ENCODE results near the gene ZBTB26. TPM values are rescaled to one million over a fixed set of nuclear protein-coding genes. Genes with fewer than 3 reads are reported as not detected.

ZBTB26 gene, protein sequence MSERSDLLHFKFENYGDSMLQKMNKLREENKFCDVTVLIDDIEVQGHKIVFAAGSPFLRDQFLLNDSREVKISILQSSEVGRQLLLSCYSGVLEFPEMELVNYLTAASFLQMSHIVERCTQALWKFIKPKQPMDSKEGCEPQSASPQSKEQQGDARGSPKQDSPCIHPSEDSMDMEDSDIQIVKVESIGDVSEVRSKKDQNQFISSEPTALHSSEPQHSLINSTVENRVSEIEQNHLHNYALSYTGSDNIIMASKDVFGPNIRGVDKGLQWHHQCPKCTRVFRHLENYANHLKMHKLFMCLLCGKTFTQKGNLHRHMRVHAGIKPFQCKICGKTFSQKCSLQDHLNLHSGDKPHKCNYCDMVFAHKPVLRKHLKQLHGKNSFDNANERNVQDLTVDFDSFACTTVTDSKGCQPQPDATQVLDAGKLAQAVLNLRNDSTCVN
- total RNA-seq: 2.6 and 3.5 TPM in 2 replicates

DNA sequence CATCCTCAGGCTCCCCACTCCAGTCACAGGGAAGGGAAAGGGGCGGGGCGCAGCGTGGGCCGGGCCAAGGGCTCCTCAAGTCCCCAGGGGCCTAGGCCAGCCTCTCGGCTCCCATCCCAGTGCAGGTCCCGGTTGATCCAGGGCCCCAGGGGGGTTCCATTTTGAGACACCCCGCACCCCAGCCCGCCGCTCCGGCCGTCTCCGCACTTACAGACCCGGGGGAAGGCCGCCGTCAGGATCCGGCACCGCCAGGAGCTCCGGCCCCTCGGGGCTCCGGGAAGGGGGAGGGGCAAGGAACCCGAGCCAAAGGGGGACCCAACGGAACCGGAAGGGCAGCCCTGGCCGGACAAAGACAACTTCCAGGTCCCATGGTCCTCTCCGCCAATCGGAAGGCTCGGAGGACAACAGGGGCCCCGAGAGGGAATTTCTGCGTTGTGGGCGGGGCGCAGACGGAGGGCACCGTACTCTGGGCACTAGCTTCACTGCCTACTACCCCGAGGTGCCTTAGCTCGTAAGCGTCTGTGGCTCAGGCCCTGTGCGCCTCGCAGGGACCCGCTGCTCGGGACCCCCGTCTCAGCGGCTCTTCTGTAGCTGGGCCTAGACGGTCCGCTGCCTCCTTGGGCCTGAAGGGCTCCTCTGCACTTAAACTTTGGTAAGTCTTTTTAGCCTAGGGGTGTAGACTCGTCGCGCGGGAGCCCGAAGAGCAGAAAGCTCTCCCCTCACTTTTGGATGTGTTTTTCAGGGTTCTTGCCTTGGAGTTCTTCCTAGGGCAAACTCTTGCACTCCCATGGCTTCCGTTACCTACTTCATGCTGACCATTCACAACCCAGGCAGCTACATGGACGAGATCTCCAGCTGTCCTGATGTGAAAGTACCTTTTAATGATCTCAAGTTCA is at the start of gene ZBTB26:
TSS of gene ZBTB26 (minus strand) at position 287 of the 896 bp plus-strand sequence. CDS start 11,578 bp downstream, outside the sequence.
- peak; percentile 81 to 94 for DNase-seq (ENCODE audit: low read depth in 2 of 2)

DNA sequence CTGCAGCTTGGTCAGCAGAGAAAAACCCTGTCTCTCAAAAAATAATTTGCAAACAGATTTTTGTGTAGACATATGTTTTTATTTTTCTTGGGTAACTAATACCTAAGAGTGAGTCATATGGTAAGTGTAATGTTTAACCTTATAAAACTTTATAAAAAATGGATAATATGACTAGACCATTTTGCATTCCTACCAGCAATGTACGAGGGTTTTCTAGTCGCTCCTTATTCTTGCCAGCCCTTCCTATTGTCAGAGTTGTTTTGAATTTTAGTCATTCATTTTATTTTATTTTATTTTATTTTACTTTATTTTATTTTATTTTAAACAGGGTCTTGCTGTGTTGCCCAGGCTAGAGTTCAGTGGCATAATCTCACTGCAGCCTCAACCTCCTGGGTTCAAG is 47.3 kb upstream of the ZBTB26 start:
- DNase-seq (ENCODE audit: low read depth in 2 of 2): no peak

DNA sequence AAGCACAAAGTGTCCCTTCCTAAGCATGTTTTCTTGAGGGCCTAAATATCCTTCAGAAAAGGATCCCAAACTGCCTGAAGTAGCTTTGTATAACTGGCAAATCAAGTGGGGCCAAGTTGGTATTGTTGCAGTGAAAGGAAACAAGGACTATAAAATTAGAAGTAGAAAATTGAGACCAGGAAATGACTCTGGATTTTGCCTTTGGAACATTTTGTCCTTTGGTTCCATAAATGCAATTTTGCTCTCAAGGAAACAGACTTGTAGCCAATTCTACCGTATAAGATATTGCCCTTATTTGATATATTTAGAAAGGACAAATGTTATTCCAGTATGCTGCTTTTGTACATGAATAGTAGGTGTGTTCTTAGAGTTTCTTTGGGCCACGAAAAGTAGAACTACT is 43.9 kb upstream of the ZBTB26 start:
- DNase-seq (ENCODE audit: low read depth in 2 of 2): peak in 1 of 2 donors; percentile 72

DNA sequence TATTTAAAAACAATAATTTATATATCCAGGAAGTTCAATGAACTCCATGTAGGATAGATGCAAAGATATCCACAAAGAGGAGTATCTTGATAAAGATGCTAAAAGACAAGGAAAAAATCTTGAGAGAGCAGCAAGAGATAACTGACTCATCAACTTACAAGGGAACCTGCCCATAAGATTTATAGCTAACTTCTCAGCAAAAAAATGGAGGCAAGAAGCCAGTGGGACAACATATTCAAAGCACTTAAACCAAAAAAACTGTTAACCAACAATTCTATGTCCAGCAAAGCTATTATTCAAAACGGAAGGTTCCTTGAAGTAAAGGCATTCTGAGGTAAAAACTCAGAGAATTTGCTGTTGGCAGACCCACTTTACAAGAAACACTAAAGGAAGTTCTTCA is 29.8 kb upstream of the ZBTB26 start:
- no peak for DNase-seq (ENCODE audit: low read depth in 2 of 2)

DNA sequence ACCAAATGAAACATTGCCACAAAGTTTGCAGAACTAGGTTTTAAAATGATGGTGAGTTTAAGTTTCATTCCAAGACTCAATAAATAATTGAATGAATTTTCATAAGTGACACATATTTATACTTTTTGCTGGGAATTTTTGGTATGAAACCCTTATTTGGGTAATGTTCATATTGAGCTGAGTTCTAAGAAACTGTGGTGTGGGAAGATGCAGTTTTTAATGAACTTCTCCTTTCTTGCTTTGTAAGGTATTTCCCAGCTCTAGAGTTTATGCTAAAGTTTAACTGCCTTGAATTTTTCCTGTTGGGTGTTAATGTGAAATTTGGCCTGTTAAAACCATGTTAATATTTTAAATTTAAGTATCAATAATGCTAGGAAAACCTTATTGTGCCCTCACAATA is 24.6 kb upstream of the ZBTB26 start:
- no peak for DNase-seq (ENCODE audit: low read depth in 2 of 2)

DNA sequence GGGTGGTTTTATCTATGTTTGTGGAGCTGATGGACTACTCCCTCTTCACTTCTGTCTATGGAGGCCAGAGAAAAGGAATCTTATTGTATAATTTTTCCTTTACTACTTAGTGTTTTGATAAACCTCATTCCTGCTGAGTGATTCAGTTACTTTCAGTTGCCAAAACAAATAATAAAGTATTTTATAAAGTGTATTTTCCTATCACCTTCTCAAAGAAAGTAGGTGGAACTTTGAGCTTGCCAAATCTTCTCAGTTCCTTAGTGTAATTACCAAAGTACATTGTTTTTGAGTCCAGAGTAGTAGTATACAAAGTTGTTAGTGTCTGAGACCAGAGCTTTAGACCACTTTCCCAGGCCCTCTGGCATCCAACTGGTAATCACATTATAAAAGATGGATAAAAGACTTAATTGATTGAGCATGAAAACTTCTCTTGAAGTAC is 23.0 kb upstream of the ZBTB26 start:
- DNase-seq (ENCODE audit: low read depth in 2 of 2): peak in 1 of 2 donors; percentile 82

DNA sequence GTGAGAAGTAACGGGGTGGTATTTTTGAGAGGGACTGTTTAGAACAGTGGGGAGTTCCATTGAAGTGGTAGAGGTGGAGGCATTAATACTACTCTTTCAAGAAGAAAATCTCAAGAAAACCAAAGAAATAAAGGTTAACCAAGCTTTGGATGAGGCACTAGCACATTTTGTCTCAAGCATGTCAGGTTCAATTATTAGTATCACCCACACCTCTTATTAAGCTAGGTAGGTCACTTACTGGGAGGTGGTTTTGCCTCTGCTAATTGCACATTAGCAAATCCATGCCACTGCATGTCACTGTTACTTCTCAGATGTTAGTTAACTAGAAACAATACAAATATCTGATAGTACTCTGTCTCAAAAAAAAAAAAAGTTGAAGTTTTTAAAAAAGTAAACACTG is 19.7 kb upstream of the ZBTB26 start:
- no peak for DNase-seq (ENCODE audit: low read depth in 2 of 2)

DNA sequence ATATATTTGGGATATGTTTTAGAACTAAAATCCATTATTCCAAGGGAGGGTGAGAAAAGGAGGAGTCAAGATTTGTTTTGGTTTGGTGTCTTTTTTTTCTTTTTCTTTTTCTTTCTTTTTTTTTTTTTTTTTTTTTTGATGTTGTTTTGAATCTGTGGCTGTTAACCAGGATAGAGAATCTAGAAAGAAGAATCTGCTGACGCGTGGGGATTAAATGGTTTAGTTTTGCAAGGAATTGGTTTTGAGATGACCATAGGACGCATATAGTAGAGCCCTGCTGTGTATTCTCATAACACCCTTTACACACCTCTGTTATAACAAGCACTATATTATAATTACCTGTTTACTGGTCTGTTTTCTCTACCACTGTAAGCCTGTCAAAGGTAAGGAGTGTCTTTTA is 19.0 kb upstream of the ZBTB26 start:
- DNase-seq (ENCODE audit: low read depth in 2 of 2): no peak

DNA sequence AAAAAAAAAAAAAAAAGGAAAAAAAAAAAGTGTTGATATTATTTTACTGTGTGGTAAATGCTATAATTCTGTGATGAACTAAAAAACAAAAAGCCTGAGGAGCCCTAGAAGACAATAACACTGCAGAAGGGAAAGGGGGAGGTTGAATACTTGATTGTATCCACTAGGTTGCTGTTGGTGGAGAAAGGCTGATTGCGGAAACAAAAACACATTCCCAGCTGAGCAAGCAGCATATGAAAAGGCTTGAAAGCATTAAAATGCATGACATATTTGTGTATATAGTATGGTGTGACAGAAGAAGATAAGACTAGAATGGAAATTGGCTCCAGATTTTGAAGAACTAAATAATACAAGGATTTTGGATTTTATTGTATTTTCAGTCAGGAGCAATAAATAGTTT is 18.4 kb upstream of the ZBTB26 start:
- DNase-seq (ENCODE audit: low read depth in 2 of 2): peak in 1 of 2 donors; percentile 56

DNA sequence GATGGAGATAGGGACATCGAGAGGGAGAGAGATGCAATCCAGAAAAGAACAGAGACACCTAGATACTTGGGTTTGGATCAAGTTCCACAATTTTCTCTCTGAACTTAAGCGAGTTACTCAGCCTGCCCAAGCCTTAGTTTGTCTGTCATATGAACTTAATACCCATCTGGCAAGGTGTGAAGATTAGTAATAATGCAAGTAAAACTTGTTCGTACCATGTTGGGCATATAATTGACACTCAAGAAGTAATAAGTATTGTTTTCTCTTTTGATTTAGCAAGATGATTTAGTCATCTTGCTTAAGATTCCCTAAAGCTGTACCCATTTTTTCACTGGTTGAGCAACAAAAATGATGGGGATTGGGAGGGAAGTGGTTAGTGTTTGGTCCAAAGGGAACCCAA is 17.0 kb upstream of the ZBTB26 start:
- no peak for DNase-seq (ENCODE audit: low read depth in 2 of 2)

DNA sequence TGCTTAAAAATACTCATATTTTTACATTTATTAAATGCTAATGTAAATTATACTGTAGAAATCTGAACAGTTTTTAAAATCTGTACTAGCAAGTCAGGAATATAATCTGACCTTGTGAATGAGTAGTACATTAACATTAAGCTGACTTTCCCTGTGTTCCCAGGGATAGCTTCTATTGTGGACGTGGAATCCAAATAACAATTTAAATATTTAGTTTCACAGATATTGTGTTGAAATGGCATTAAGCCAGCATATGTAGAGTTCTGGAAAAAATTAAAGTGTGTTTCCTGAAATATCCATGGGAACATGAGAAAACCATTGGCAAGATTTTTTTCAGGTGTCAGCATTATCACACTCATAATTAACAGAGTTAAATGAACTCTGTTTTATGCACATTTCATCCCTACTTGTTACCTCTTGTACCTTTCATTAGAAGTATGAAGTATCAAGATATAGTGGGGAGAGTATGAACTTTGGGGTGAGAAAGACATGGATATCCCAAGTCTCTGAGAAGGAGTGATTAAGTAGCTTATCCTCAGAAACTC is 15.2 kb upstream of the ZBTB26 start:
- peak; percentile 66 to 89 for DNase-seq (ENCODE audit: low read depth in 2 of 2)

DNA sequence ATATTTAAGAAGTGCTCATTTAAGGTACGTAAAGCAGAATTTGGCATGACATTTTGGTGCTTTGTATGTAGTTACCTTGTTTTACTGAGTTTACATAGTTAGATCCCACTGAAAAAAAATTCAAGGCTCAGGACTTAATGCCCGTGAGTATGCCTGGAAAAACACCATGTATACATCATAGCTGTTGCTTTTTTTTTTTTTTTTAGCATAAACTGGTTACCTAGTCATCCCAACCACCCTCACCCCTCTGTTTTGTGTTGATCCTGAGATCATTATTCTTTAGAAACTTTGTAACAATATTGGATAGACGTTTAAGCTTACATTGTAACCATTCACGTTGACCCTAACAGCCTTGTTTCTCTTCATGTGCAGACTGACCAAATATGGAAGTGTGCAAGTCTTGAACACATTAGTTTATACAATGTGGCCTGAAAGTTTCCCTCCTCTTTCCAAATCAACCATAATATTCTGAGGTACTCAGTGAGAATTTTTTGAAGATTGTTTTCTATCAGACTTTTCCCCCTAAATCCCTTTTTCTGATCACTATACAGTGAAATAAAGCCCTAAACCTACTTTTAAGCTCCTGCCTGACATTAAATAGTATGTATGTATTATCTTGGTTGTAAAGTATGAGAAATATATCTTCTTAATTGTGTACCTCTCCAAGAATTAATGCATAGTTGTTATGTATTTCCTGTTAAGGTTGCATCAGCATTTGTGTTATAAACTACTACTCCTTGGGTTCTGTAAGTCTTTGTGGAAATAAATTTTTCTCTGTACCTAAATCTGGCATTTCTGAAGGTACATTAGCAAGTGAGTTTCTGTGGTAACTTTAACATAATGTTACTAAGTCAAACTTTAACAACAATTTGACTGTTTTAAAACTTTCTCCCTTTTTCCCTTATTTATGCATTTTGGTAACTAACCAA is 13.9 kb upstream of the ZBTB26 start:
- no peak for DNase-seq (ENCODE audit: low read depth in 2 of 2)

DNA sequence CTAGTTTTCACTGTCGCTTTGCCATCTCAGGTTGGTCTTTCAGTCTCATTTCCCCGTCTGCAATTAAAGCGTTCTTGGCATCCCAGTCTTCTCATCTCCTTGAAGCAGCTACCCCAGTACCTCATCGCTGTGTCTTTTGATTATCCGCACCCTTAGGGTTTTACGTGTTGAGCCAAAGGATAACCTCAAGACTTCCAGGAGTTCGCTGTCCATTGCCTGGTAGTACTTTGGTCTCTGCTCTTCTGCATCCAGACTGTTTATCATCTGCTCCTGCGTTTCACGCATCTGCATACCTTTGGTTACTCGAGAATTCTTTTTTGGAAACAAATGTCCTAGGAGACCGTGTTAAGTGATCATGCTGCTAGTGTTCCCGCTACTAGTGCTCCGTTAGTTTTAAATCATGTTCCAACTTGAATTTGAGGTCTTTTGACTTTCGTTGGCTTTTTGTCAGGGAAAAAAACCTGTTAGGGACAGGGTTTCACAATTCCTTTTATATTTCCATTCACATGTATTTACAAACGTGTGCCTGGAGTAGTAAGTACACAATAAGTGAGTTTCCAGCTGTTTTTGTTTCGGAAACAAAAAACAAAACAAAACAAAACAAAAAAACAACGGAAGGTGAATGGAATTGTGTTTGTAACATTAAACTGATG is 10.4 kb upstream of the ZBTB26 start:
- DNase-seq (ENCODE audit: low read depth in 2 of 2): peak in 1 of 2 donors; percentile 59

DNA sequence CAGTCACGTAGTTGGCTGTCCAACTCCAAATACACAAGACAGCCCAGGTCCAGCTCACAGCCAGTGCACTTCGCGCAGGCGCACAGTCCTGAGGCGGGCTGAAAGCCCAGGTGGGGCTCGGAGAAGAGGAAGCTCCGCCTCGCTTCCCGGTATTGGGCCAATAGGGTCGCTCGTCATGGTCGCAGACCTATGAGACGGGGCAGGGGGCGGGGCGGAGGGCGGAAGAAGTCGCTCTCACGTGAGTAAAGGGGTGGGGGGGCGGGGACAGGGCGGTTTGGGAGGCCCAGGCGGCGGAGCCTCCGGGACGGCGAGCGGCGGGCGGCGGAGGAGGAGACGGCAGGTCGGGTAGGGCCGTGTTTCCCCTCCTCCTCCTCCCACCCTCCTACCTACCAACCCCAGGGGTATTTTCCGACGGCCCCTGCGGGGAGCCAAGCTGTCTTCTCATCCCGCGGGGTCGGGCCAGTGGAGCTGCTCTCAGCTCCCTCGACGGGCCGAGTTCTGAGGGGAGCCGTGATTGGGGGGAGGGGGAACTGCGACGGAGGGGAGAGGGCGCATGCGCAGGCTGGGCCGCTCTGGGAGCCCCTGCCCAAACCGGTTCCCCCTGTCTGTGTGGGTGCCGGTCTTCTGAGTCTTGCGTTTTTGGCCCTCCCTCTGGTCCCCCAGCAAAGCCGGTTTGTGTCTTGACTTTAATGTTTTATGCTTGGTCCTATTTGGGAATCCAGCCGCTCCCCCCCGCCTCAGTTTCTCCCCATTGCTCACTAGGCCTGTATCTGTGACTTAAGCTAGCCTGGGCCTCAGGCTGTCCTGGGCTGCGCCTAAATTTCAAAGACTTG is 9.7 kb upstream of the ZBTB26 start, which contains the start of gene RABGAP1:
TSS of gene RABGAP1 (plus strand) at position 272 of the 833 bp plus-strand sequence. CDS start 16,040 bp downstream, outside the sequence.
- DNase-seq (ENCODE audit: low read depth in 2 of 2): peak; percentile 96 to 99

DNA sequence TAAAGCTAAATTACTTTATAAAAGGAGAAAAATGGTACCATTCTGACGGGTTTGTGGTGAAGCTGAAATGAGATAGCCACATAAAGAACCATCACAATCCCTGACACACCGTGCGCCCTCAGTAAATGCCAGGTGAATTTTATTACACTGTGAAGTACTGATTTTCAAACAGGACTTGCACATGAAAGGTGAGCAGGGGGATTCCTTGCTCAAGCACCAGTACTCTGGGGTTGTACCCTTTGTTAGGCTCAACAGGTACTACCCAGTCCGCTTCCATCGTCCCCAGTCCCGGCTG is 9.1 kb upstream of the ZBTB26 start:
- no peak for DNase-seq (ENCODE audit: low read depth in 2 of 2)

DNA sequence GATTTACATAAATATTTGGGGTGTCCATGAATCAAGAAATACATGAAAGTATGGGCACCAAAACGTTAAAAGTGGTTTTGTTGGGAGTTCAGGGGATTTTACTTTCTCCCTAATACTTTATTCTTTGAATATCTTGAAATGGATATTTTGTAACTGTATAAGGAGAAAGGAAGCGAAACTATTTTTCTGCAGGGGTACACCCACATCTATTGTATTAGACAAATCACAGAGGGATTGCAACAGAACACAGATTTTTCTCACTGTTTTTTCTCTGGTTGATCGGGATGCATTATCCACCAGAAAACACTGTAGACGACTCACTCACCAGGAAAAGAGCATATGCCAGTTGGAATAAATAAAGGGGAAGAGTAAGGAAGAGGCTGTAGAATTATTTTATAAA is 8.3 kb upstream of the ZBTB26 start:
- DNase-seq (ENCODE audit: low read depth in 2 of 2): no peak

DNA sequence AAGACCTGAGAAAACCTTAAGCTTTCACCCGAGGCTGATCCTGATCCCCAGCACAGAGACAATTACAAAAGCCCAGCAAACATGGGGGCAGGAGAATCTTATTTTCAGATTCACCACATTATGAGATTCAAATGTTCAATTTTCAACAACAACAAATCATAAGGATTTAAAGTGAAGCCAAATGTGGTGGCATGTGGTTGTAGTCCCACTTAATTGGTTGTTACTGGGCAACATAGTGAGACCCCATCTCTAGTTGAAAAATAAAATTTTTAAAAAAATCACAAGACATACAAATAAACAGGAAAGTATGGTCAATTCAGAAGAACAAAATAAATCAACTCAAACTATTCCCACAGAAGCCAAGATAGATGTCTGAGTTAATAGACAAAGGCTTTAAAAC is 5.6 kb upstream of the ZBTB26 start:
- DNase-seq (ENCODE audit: low read depth in 2 of 2): no peak

DNA sequence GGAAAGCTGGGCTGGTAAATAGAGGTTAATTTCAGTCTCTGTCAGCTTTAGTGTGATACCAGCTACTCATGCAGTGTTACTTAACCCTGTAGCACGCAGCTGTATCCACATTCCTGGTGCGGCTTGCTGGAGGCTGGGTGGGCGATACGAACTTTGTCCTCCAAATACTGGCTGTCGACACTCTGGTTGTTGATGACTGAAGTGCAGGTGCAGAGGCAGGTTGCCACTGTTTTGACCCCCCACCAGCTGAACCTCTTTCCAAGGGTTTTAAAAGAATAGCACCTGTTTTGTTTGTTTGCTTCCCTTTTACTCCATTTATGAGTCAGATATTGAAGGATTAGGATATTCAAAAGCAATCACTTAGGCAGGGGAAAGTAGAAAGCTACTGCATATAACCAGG is 5.2 kb upstream of the ZBTB26 start:
- DNase-seq (ENCODE audit: low read depth in 2 of 2): no peak

DNA sequence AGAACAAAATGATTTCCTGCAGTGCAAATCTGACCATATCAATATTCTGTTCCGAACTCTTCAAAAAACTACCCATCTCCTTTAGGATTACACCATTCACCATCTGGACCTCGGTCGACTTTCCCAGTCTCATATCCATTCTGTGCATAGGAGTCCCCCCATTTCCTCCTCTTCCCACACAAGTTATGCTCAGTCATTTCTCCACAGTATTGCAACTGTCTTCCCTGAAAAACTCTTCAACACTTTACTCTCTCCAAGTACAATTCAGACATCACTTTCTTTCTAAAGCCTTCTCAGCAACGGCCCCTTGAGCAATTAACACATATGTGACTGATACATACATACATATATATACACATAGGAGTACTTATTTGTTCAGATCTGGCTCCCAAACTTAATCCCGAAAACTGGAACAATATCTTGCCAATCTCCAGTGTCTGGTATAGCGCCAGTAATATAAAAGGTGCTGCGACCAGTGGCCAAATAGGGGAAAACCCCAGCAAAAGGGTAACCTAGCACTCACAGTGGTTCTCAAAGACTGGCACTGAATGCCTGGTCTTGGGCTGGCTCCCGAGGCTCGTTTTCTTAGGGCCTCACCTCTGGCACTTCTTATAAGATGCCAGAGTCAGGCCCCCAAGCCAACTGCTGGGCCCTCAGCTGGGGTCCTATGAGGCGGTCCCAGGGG is 629 bp downstream of the ZBTB26 start:
- no peak for DNase-seq (ENCODE audit: low read depth in 2 of 2)

Data from dermis microvascular lymphatic vessel endothelial cell (primary cell).